Esophagus squamous epithelium (tissue), 5 donors: ENCODE measurements around the gene TRIP13. TPM values are rescaled to one million over a fixed set of nuclear protein-coding genes. Genes with fewer than 3 reads are reported as not detected.

Source experiments
- DNase-seq: peaks from one replicate; lab custom pipeline; 2025; lab: John Stamatoyannopoulos, UW
- H3K27ac ChIP-seq, 4 donors: fragments of 200-600 bp; sonication (generic); one replicate each; pipeline ENCODE4 v1.5.1; 2016 to 2019; ENCODE audit warnings: mild to moderate bottlenecking in 1 of 4
- H3K27me3 ChIP-seq, 4 donors: fragments of 200-600 bp; sonication (generic); 1 replicate in 3 of 4; 2 replicates in 1 of 4; pipeline versions ENCODE4 v1.5.1 to v1.6.0; 2017 to 2021; ENCODE audit warnings: antibody characterized with exemption in 1 of 4
- H3K36me3 ChIP-seq, 3 donors: fragments of 200-600 bp; sonication (generic); one replicate each; pipeline ENCODE4 v1.5.1; 2016 to 2019
- H3K4me1 ChIP-seq, 3 donors: fragments of 200-600 bp; sonication (generic); one replicate each; pipeline ENCODE4 v1.5.1; 2017 to 2019
- H3K4me3 ChIP-seq, 4 donors: fragments of 200-600 bp; sonication (generic); 1 replicate in 3 of 4; 2 replicates in 1 of 4; pipeline ENCODE4 v1.5.1; 2016 to 2019; ENCODE audit warnings: mild to moderate bottlenecking in 2 of 4, moderate library complexity in 1 of 4
- H3K9me3 ChIP-seq, 3 donors: fragments of 200-600 bp; sonication (generic); one replicate each; pipeline ENCODE4 v1.5.1; 2016 to 2019
- CTCF ChIP-seq, 6 experiments: fragments of 450-650 bp in 4 of 6; fragments of 200-600 bp in 2 of 6; sonication (generic) in 2 of 6; IDR thresholded peaks; one replicate each; pipeline ENCODE4 v1.5.1; 2016 to 2019; ENCODE audit warnings: antibody characterized with exemption in 6 of 6, mild to moderate bottlenecking in 4 of 6, moderate library complexity in 4 of 6
- POLR2A ChIP-seq, 4 donors: fragments of 450-650 bp; IDR thresholded peaks; one replicate each; pipeline ENCODE4 v1.6.1; 2017; ENCODE audit warnings: antibody characterized with exemption in 4 of 4, mild to moderate bottlenecking in 4 of 4, moderate library complexity in 3 of 4
- WGBS, 2 donors: methylation state at CpG; one replicate each; pipeline ENCODE4 v1.1.5; 2018; 5-methylcytosine and 5-hydroxymethylcytosine counted together
- intact Hi-C: fragments of 100-400 bp; cut with DNase I; formaldehyde crosslinking; loops from one replicate; pipeline ENCODE4 v1.15.0; 2022
- total RNA-seq, 4 donors: library from RNA; depleted of rRNA; stranded (reverse); fragments of >200 nt; gene quantifications; one replicate each; pipeline ENCODE4 v1.1.0, GENCODE V29; 2016
- donor health status: DM: yes; HTN: yes; CAD: no.

The TRIP13 gene
- total RNA-seq, 4 donors from 2014 or later = 3.2 to 17.7 (median 9.5) TPM

- no peak overlapping the region for H3K4me3 ChIP-seq
- no peaks in the 10 kb centered on the region for H3K9me3 ChIP-seq
- no peaks in the 10 kb centered on the region for H3K27me3 ChIP-seq
- peaks cover 10 to 70% (median 17%) of the 10 kb centered on the region in 3 donors for H3K36me3 ChIP-seq
- WGBS, 2 donors = 75 to 87% methylated on average over 2 to 11 of the region's 16 CpGs
- intact Hi-C loops = no loop called here
- H3K4me1 ChIP-seq = peaks cover 0 to 10% (median 4%) of the 10 kb centered on the region in 3 donors
- TF ChIP-seq CTCF (IDR thresholded peaks at IDR 0.05) (no peak), POLR2A (IDR thresholded peaks at IDR 0.05) (no peak)
- no peak overlapping the region for H3K27ac ChIP-seq
- DNase-seq = no peak
Measured at GRCh38 chr5:863244-863805, 29.4 kb upstream of the TRIP13 start.

GRCh38 chr5:864492-865167 is 28.1 kb upstream of the TRIP13 start:
- H3K36me3 ChIP-seq = peaks cover 23 to 83% (median 29%) of the 10 kb centered on the region in 3 donors
- H3K4me3 ChIP-seq = no peak overlapping the region
- 74 to 86% methylated on average over 4 to 13 of the region's 15 CpGs for WGBS, 2 donors
- no peak overlapping the region for H3K27ac ChIP-seq
- H3K4me1 ChIP-seq = peaks cover 0 to 10% (median 4%) of the 10 kb centered on the region in 3 donors
- intact Hi-C loops = no loop called here
- no peaks in the 10 kb centered on the region for H3K27me3 ChIP-seq
- TF ChIP-seq CTCF (IDR thresholded peaks at IDR 0.05) (no peak), POLR2A (IDR thresholded peaks at IDR 0.05) (no peak)
- DNase-seq = no peak
- no peaks in the 10 kb centered on the region for H3K9me3 ChIP-seq

GRCh38 chr5:865168-865521 is 27.5 kb upstream of the TRIP13 start:
- TF ChIP-seq POLR2A (IDR thresholded peaks at IDR 0.05) (no peak), CTCF (IDR thresholded peaks at IDR 0.05) (no peak)
- no CpG with 5 or more reads among the region's 24 CpGs for WGBS, 2 donors
- Histone ChIP-seq H3K27me3 (no peaks in the 10 kb centered on the region), H3K4me1 (peaks cover 0 to 10% (median 4%) of the 10 kb centered on the region in 3 donors), H3K27ac (no peak overlapping the region), H3K4me3 (no peak overlapping the region), H3K36me3 (peaks cover 28 to 83% (median 32%) of the 10 kb centered on the region in 3 donors), H3K9me3 (no peaks in the 10 kb centered on the region)
- intact Hi-C loops = no loop called here
- DNase-seq = no peak

GRCh38 chr5:865771-866170 is 26.9 kb upstream of the TRIP13 start:
- no peaks in the 10 kb centered on the region for H3K9me3 ChIP-seq
- intact Hi-C loops = no loop called here
- no peak for DNase-seq
- 96 to 97% methylated on average over 4 to 5 of the region's 10 CpGs for WGBS, 2 donors
- peaks cover 0 to 10% (median 4%) of the 10 kb centered on the region in 3 donors for H3K4me1 ChIP-seq
- H3K27me3 ChIP-seq = no peaks in the 10 kb centered on the region
- H3K4me3 ChIP-seq = no peak overlapping the region
- no peak overlapping the region for H3K27ac ChIP-seq
- TF ChIP-seq CTCF (IDR thresholded peaks at IDR 0.05) (no peak), POLR2A (IDR thresholded peaks at IDR 0.05) (no peak)
- H3K36me3 ChIP-seq = peaks cover 33 to 88% (median 35%) of the 10 kb centered on the region in 3 donors

GRCh38 chr5:867300-867870 is 25.3 kb upstream of the TRIP13 start:
- Histone ChIP-seq H3K27ac (no peak overlapping the region), H3K4me3 (no peak overlapping the region), H3K4me1 (no peaks in the 10 kb centered on the region), H3K27me3 (no peaks in the 10 kb centered on the region), H3K9me3 (no peaks in the 10 kb centered on the region), H3K36me3 (peaks cover 39 to 100% (median 44%) of the 10 kb centered on the region in 3 donors)
- DNase-seq = no peak
- no peak for TF ChIP-seq POLR2A (IDR thresholded peaks at IDR 0.05)
- no peak for TF ChIP-seq CTCF (IDR thresholded peaks at IDR 0.05)
- intact Hi-C loops = no loop called here
- WGBS, 2 donors = 79 to 94% methylated on average over 2 to 4 of the region's 6 CpGs
